B cell (primary cell): ENCODE data around the gene OTOGL. TPM values are rescaled to one million over a fixed set of nuclear protein-coding genes. Genes with fewer than 3 reads are reported as not detected.

ENCODE experiments used
- ATAC-seq: fragments of 200-7000 bp; cut with Tn5 transposase; one replicate; pipeline ENCODE4 v1.10.0; 2021; ENCODE audit warnings: low read depth, mild to moderate bottlenecking, moderate number of reproducible peaks, moderate library complexity
- CTCF ChIA-PET: fragments of 350-600 bp; sonication (Branson Sonifier 250); formaldehyde crosslinking; loops from one replicate; lab custom pipeline; 2021; ENCODE audit warnings: antibody characterized with exemption, inconsistent platforms; lab: Charles Lee
- POLR2A ChIA-PET: fragments of 350-600 bp; sonication (Branson Sonifier 250); formaldehyde crosslinking; loops from one replicate; lab custom pipeline; 2021; ENCODE audit warnings: antibody characterized with exemption; lab: Charles Lee
- DNase-seq: peaks from one replicate; pipeline ENCODE4 v3.0.0; 2013
- H2AFZ ChIP-seq: 2 replicates; pipeline ENCODE4 v1.6.1; 2012; ENCODE audit warnings: mild to moderate bottlenecking, low read depth, low read length; ENCODE audit not compliant: insufficient read depth, poor library complexity, severe bottlenecking
- H3K27ac ChIP-seq, 2 donors: 1 replicate in 1 of 2; 2 replicates in 1 of 2; pipeline ENCODE4 v1.5.1; 2012 to 2013; ENCODE audit warnings: low read length in 2 of 2, mild to moderate bottlenecking in 2 of 2, moderate library complexity in 1 of 2
- H3K27me3 ChIP-seq, 4 experiments: fragments of 200-600 bp in 1 of 4; sonication (generic) in 1 of 4; replicated peaks in 1 of 4; 1 replicate in 2 of 4; 2 replicates in 2 of 4; pipeline versions ENCODE4 v1.6.1 to v1.7.0; 2013 to 2016; ENCODE audit warnings: low read length in 3 of 4, mild to moderate bottlenecking in 2 of 4, mixed read lengths in 1 of 4, moderate library complexity in 1 of 4; ENCODE audit not compliant: insufficient read depth in 4 of 4, control insufficient read depth in 3 of 4; ENCODE audit errors: control extremely low read depth in 1 of 4
- H3K36me3 ChIP-seq, 2 experiments: replicated peaks in 1 of 2; 1 replicate in 1 of 2; 2 replicates in 1 of 2; pipeline versions ENCODE4 v1.6.1 to v1.7.1; 2013; ENCODE audit warnings: low read length in 1 of 2; ENCODE audit not compliant: insufficient read depth in 2 of 2, control insufficient read depth in 1 of 2; ENCODE audit errors: control extremely low read depth in 1 of 2, extremely low read depth in 1 of 2
- H3K4me1 ChIP-seq, 2 donors: fragments of 200-600 bp in 1 of 2; sonication (generic) in 1 of 2; 1 replicate in 1 of 2; 2 replicates in 1 of 2; pipeline versions ENCODE4 v1.5.1 to v1.6.1; 2013 to 2017; ENCODE audit warnings: low read length in 2 of 2; ENCODE audit not compliant: control insufficient read depth in 2 of 2, insufficient read depth in 2 of 2
- H3K4me2 ChIP-seq: replicated peaks from 2 replicates; pipeline ENCODE3; 2012; ENCODE audit warnings: mild to moderate bottlenecking, low read depth, low read length; ENCODE audit not compliant: poor library complexity, severe bottlenecking
- H3K4me3 ChIP-seq, 5 experiments: fragments of 200-600 bp in 1 of 5; sonication (generic) in 1 of 5; 1 replicate in 3 of 5; 2 replicates in 2 of 5; pipeline versions ENCODE4 v1.5.1 to v1.7.0; 2011 to 2016; ENCODE audit warnings: low read length in 4 of 5, mild to moderate bottlenecking in 4 of 5, low read depth in 2 of 5, control low read depth in 1 of 5, moderate library complexity in 1 of 5; ENCODE audit not compliant: insufficient read depth in 1 of 5; ENCODE audit errors: control extremely low read depth in 1 of 5, extremely low read depth in 1 of 5
- H3K79me2 ChIP-seq: fragments of 200-600 bp; sonication (generic); one replicate; pipeline ENCODE4 v1.6.0; 2016; ENCODE audit warnings: low read length; ENCODE audit not compliant: control insufficient read depth, insufficient read depth
- H3K9ac ChIP-seq: fragments of 200-600 bp; sonication (generic); 2 replicates; pipeline ENCODE4 v1.6.1; 2017; ENCODE audit warnings: mild to moderate bottlenecking, low read length, moderate library complexity
- H3K9me3 ChIP-seq, 3 donors: one replicate each; pipeline versions ENCODE4 v1.6.1 to v1.7.1; 2013; ENCODE audit warnings: low read length in 2 of 3; ENCODE audit not compliant: control insufficient read depth in 2 of 3, insufficient read depth in 1 of 3; ENCODE audit errors: control extremely low read depth in 1 of 3
- H4K20me1 ChIP-seq: 2 replicates; pipeline ENCODE4 v1.6.0; 2012; ENCODE audit warnings: mild to moderate bottlenecking, low read length; ENCODE audit not compliant: insufficient read depth, control insufficient read depth, poor library complexity, severe bottlenecking
- H3K27ac Mint-ChIP-seq: one replicate; pipeline ENCODE4 v1.8.0; 2021; ENCODE audit warnings: mixed read lengths
- H3K27me3 Mint-ChIP-seq: one replicate; pipeline ENCODE4 v1.8.0; 2021; ENCODE audit warnings: mixed read lengths
- H3K4me1 Mint-ChIP-seq: one replicate; pipeline ENCODE4 v1.8.0; 2021; ENCODE audit warnings: mixed read lengths
- H3K4me3 Mint-ChIP-seq: one replicate; pipeline ENCODE4 v1.8.0; 2021; ENCODE audit warnings: mixed read lengths
- H3K9me3 Mint-ChIP-seq: one replicate; pipeline ENCODE4 v1.8.0; 2022; ENCODE audit warnings: mixed read lengths; ENCODE audit not compliant: insufficient read depth
- CTCF ChIP-seq: fragments of 200-600 bp; IDR thresholded peaks from one replicate; pipeline ENCODE4 v1.8.0; 2022; ENCODE audit warnings: antibody characterized with exemption, mild to moderate bottlenecking
- EZH2 ChIP-seq: IDR thresholded peaks from 2 replicates; pipeline ENCODE4 v1.6.1; 2012; ENCODE audit warnings: borderline replicate concordance, low read depth, mild to moderate bottlenecking, moderate library complexity, low read length; ENCODE audit not compliant: insufficient read depth, poor library complexity, severe bottlenecking
- WGBS: methylation state at CpG from one replicate; pipeline ENCODE4 v1.1.5; 2013; ENCODE audit warnings: missing lambda C conversion rate; ENCODE audit not compliant: insufficient coverage; 5-methylcytosine and 5-hydroxymethylcytosine counted together
- intact Hi-C: fragments of 100-400 bp; cut with micrococcal nuclease; formaldehyde crosslinking; loops from one replicate; pipeline ENCODE4 v1.10.0; 2022
- polyA plus RNA-seq: library from polyadenylated mRNA; depleted of rRNA; stranded (reverse); fragments of >200 nt; gene quantifications from 2 replicates; pipeline ENCODE4 v1.2.3, GENCODE V29; 2012
- total RNA-seq, 2 donors: library from RNA; stranded (reverse); fragments of 120-200 nt in 1 of 2; gene quantifications; 1 replicate in 1 of 2; 2 replicates in 1 of 2; pipeline versions ENCODE4 v1.2.3 to v1.2.4, GENCODE V29; 2013 to 2022

The OTOGL gene
- total and polyA plus RNA-seq, 2 donors (not counting 1 experiment from before 2014, with no cell fraction given) = not detected

DNA sequence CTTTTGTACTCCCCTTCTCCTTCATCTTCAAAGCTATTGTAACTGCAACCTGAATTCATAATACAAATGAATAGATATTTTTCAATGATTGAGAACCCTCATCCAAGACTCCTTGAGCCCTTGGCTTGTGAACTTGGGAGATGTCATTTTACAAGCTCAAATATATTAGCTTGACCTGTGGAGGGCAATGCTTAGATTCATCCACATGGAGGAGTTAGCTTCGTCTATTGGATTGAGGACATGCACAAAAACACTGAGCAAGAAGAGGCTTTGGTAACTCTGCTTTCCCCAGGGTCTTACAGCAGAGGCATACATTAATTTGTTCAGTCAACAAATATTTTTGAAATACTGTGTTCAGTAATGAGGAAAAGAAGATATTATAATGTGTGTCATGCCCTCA, 101.1 kb downstream of the OTOGL start:
- POLR2A ChIA-PET = no interaction called here

DNA sequence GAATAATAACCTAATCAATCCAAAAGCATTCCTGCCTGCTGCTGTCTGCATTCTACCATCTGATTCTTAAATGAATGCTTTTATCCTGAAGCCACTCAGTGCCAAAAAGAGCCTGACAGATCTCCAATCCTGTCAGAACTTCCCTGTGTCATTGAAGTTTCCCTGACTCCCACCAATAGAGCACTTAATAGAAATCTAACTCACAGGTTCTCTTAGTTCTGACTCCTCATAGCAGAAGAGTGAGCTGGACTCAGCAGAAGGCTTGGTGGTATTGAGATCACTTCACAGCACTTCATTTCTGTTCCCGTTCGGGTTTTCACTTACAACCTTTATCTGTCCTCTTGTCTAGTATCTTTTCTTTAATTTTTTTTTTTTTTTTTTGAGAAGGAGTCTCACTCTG, 102.6 kb downstream of the OTOGL start:
- Histone ChIP-seq H3K4me1 (no peaks in the 10 kb centered on the region), H3K9me3 (no peaks in the 10 kb centered on the region), H4K20me1 (no peaks in the 10 kb centered on the region), H3K9ac (no peak overlapping the region), H3K27me3 (no peaks in the 10 kb centered on the region), H3K4me3 (no peak overlapping the region), H2AFZ (no peak overlapping the region), H3K27ac (no peak overlapping the region), H3K79me2 (no peaks in the 10 kb centered on the region), H3K4me2 (no peak overlapping the region), H3K36me3 (no peaks in the 10 kb centered on the region)
- CTCF ChIA-PET = no interaction called here
- no CpG with 5 or more reads among the region's 2 CpGs for WGBS
- Mint-ChIP-seq H3K27ac (no peak overlapping the region), H3K9me3 (no peaks in the 10 kb centered on the region), H3K4me1 (no peaks in the 10 kb centered on the region), H3K4me3 (no peak overlapping the region), H3K27me3 (peaks cover 4% of the 10 kb centered on the region)
- ATAC-seq (no peak), DNase-seq (no peak)
- intact Hi-C loops = no loop called here
- POLR2A ChIA-PET = no interaction called here
- no peak for TF ChIP-seq EZH2
- TF ChIP-seq CTCF = no peak

More for the DNA sequence above, 101.1 kb downstream of the OTOGL start:
- no peak overlapping the region for H3K4me3 Mint-ChIP-seq
- no peaks in the 10 kb centered on the region for H3K4me1 Mint-ChIP-seq
- no peak overlapping the region for H3K9ac ChIP-seq
- ATAC-seq (no peak), DNase-seq (no peak)
- no peaks in the 10 kb centered on the region for H3K79me2 ChIP-seq
- CTCF ChIA-PET = interaction anchor here (0.9 kb wide), 1 partner anchor 13 kb away, joined by 3 read pairs; no protein-coding TSS in a partner anchor
- no peak for TF ChIP-seq EZH2
- TF ChIP-seq CTCF = no peak
- no peak overlapping the region for H3K27ac ChIP-seq
- no peaks in the 10 kb centered on the region for H3K4me1 ChIP-seq
- no peaks in the 10 kb centered on the region for H3K27me3 Mint-ChIP-seq
- H3K4me2 ChIP-seq = no peak overlapping the region
- intact Hi-C loops = no loop called here
- H3K27me3 ChIP-seq = no peaks in the 10 kb centered on the region
- H3K4me3 ChIP-seq = no peak overlapping the region
- H3K9me3 Mint-ChIP-seq = no peaks in the 10 kb centered on the region
- no peaks in the 10 kb centered on the region for H3K9me3 ChIP-seq
- no peak overlapping the region for H2AFZ ChIP-seq
- no peaks in the 10 kb centered on the region for H4K20me1 ChIP-seq
- H3K36me3 ChIP-seq = no peaks in the 10 kb centered on the region
- WGBS = no CpG with 5 or more reads among the region's 1 CpG
- H3K27ac Mint-ChIP-seq = no peak overlapping the region
